HepG2 (cell line): Measurements from ENCODE around the gene PRMT7. TPM values are rescaled to one million over a fixed set of nuclear protein-coding genes. Genes with fewer than 3 reads are reported as not detected.
A peak's percentile ranks its signal among the peaks of the same experiment; 100 is the strongest.

Experiments
- JUND ChIP-seq: sonication (generic); formaldehyde crosslinking; IDR thresholded peaks from 2 replicates; pipeline ENCODE4 v1.8.0; 2022; ENCODE audit warnings: mild to moderate bottlenecking, missing genetic modification reagents
- MEIS2 ChIP-seq: sonication (generic); formaldehyde crosslinking; IDR thresholded peaks from 2 replicates; pipeline ENCODE4 v1.9.0; 2021; ENCODE audit warnings: mild to moderate bottlenecking, missing genetic modification reagents
- MTF1 ChIP-seq: sonication (generic); formaldehyde crosslinking; IDR thresholded peaks from 2 replicates; pipeline ENCODE4 v1.5.0; 2020; ENCODE audit warnings: missing genetic modification reagents
- PHF5A ChIP-seq: IDR thresholded peaks from one replicate; pipeline ENCODE4 v1.6.1; 2018; ENCODE audit warnings: low read depth, missing genetic modification reagents; ENCODE audit not compliant: unreplicated experiment
- RXRA ChIP-seq: sonication (generic); formaldehyde crosslinking; IDR thresholded peaks from 2 replicates; pipeline ENCODE4 v1.5.1; 2020; ENCODE audit warnings: missing genetic modification reagents
- SIN3A ChIP-seq: IDR thresholded peaks from 2 replicates; pipeline ENCODE4 v1.6.1; 2011; ENCODE audit warnings: low read depth, mild to moderate bottlenecking, control low read depth, low read length, borderline replicate concordance
- SMC3 ChIP-seq: IDR thresholded peaks from 2 replicates; pipeline ENCODE4 v1.6.1; 2011; ENCODE audit warnings: low read length, improper control_type of control experiment
- ZFP1 ChIP-seq: IDR thresholded peaks from 2 replicates; pipeline ENCODE4 v1.6.1; 2016
- ZNF282 ChIP-seq: fragments of 450-650 bp; IDR thresholded peaks from 2 replicates; pipeline ENCODE4 v1.6.1; 2018; ENCODE audit not compliant: partially characterized antibody
- ZNF501 ChIP-seq: sonication (generic); formaldehyde crosslinking; IDR thresholded peaks from 2 replicates; pipeline ENCODE4 v1.5.1; 2020; ENCODE audit warnings: mild to moderate bottlenecking, moderate library complexity, missing genetic modification reagents
- ZNF713 ChIP-seq: sonication (generic); formaldehyde crosslinking; IDR thresholded peaks from 2 replicates; pipeline ENCODE4 v1.4.0; 2020; ENCODE audit warnings: mild to moderate bottlenecking, missing genetic modification reagents
- ZNF792 ChIP-seq: IDR thresholded peaks from 2 replicates; pipeline ENCODE4 v1.6.1; 2016
- polyA plus RNA-seq, 8 experiments: library from polyadenylated mRNA; depleted of rRNA in 3 of 8; stranded (reverse) in 7 of 8; unstranded in 1 of 8; fragments of >200 nt; fragmentation: Illumina TruSeq in 4 of 8; extraction: Trizol in 4 of 8; gene quantifications; 2 replicates each; pipeline versions ENCODE4 v1.2.1 to v1.2.3, GENCODE V29; 2011 to 2016; ENCODE audit warnings: low read depth in 4 of 8, missing spikeins in 1 of 8, mixed read lengths in 1 of 8; ENCODE audit not compliant: insufficient read depth in 1 of 8
- total RNA-seq, 5 experiments: library from RNA; depleted of rRNA; stranded (reverse); fragments of >200 nt; fragmentation: Illumina TruSeq; extraction: Trizol; gene quantifications; 2 replicates each; pipeline ENCODE4 v1.2.3, GENCODE V29; 2016; ENCODE audit warnings: low read depth in 1 of 5
- TF ChIP-seq, protein P1 (sequence below): sonication (generic); formaldehyde crosslinking; IDR thresholded peaks from 2 replicates; pipeline ENCODE4 v1.5.1; 2020; ENCODE audit warnings: missing genetic modification reagents, mild to moderate bottlenecking, borderline replicate concordance
- TF ChIP-seq, protein P2 (sequence below): sonication (generic); formaldehyde crosslinking; IDR thresholded peaks from 2 replicates; pipeline ENCODE4 v1.5.0; 2020; ENCODE audit warnings: mild to moderate bottlenecking, low read depth, missing genetic modification reagents, borderline replicate concordance
- TF ChIP-seq, protein P3 (sequence below): sonication (generic); formaldehyde crosslinking; IDR thresholded peaks from 2 replicates; pipeline ENCODE4 v1.5.1; 2020; ENCODE audit warnings: mild to moderate bottlenecking, missing genetic modification reagents, moderate library complexity
- TF ChIP-seq, protein P4 (sequence below): sonication (generic); formaldehyde crosslinking; IDR thresholded peaks from 2 replicates; pipeline ENCODE4 v1.4.0; 2020; ENCODE audit warnings: mild to moderate bottlenecking, missing genetic modification reagents, borderline replicate concordance

Gene PRMT7
- total and polyA plus RNA-seq, 2 of the 13 experiments (the other 11 are each of a cell fraction or from before 2014, with no cell fraction given): 47.5 to 55.0 TPM

DNA sequence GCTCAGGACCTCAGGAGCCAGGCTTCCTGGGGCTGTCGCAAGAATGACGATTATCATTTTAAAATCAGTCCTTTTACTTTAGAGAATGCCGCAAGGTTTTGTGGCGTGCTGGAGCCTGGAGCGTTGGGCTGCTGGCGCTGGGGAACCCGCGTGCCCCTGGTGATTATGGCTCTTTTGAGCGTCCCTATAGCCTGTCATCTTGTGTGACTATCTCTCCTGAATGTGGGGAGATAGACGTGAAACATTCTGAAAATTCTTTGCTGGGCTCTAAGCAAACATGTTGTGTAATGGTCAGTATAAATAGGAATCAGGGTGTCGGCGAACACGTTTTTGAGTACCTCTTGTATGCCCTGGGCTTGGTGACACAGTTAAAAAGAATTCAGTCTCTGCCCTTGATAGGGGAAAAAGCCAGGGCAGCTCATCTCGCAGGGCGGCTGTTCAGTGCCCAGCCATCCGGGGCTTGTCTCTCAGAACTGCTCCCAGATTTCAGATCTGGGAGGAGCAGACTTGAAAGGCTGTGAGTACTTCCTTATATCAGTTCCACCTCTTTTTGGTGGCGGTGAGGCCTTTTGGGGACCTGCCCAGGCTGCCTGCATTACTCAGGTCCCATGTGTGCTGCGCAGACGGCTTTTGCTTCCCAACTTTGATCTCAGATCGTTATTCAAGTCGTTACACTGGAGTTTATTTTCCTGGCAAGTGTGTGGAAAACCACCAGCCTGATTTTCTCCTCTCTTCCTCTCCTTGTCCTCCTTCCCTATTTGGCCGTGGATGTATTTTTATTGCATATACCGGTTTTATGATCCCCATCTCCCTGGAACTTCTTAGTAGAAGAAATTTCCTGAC, 45.5 kb upstream of the PRMT7 start (continued):
- TF ChIP-seq SIN3A (peak; percentile 74), ZNF713 (CRISPR knock-in tag) (no peak), ZNF282 (no peak), PHF5A (no peak), ZNF501 (CRISPR knock-in tag) (peak; percentile 45; the same call in 1 of the 2 replicates), JUND (CRISPR knock-in tag) (peak; percentile 96), ZFP1 (CRISPR knock-in tag) (no peak; the same call in 1 of the 2 replicates), SMC3 (peak; percentile 21; the same call in 1 of the 2 replicates), RXRA (CRISPR knock-in tag) (peak; percentile 34), MEIS2 (CRISPR knock-in tag) (peak; percentile 68), ZNF792 (CRISPR knock-in tag) (peak; percentile 89; the same call in 1 of the 2 replicates), MTF1 (CRISPR knock-in tag) (0 out of 2 replicates have a peak, but pooled peaks have one; percentile 13)
- TF ChIP-seq, protein P1, sequence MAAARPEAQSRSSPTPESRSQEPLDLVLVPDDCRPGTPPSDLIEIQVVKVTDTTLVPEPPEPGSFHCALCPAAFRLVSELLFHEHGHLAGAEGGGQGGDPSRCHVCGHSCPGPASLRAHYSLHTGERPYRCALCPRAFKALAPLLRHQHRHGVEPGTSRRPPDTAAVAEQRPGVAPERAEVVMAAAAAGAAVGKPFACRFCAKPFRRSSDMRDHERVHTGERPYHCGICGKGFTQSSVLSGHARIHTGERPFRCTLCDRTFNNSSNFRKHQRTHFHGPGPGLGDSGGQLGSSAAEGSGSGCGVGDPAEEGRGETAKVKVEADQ (CRISPR knock-in tag): no peak; the same call in 1 of the 2 replicates
- TF ChIP-seq, protein P2, sequence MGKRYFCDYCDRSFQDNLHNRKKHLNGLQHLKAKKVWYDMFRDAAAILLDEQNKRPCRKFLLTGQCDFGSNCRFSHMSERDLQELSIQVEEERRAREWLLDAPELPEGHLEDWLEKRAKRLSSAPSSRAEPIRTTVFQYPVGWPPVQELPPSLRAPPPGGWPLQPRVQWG (CRISPR knock-in tag): 0 out of 2 replicates have a peak, but pooled peaks have one; percentile 31
- TF ChIP-seq, protein P3, sequence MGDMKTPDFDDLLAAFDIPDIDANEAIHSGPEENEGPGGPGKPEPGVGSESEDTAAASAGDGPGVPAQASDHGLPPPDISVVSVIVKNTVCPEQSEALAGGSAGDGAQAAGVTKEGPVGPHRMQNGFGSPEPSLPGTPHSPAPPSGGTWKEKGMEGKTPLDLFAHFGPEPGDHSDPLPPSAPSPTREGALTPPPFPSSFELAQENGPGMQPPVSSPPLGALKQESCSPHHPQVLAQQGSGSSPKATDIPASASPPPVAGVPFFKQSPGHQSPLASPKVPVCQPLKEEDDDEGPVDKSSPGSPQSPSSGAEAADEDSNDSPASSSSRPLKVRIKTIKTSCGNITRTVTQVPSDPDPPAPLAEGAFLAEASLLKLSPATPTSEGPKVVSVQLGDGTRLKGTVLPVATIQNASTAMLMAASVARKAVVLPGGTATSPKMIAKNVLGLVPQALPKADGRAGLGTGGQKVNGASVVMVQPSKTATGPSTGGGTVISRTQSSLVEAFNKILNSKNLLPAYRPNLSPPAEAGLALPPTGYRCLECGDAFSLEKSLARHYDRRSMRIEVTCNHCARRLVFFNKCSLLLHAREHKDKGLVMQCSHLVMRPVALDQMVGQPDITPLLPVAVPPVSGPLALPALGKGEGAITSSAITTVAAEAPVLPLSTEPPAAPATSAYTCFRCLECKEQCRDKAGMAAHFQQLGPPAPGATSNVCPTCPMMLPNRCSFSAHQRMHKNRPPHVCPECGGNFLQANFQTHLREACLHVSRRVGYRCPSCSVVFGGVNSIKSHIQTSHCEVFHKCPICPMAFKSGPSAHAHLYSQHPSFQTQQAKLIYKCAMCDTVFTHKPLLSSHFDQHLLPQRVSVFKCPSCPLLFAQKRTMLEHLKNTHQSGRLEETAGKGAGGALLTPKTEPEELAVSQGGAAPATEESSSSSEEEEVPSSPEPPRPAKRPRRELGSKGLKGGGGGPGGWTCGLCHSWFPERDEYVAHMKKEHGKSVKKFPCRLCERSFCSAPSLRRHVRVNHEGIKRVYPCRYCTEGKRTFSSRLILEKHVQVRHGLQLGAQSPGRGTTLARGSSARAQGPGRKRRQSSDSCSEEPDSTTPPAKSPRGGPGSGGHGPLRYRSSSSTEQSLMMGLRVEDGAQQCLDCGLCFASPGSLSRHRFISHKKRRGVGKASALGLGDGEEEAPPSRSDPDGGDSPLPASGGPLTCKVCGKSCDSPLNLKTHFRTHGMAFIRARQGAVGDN: peak; percentile 58
- TF ChIP-seq, protein P4, sequence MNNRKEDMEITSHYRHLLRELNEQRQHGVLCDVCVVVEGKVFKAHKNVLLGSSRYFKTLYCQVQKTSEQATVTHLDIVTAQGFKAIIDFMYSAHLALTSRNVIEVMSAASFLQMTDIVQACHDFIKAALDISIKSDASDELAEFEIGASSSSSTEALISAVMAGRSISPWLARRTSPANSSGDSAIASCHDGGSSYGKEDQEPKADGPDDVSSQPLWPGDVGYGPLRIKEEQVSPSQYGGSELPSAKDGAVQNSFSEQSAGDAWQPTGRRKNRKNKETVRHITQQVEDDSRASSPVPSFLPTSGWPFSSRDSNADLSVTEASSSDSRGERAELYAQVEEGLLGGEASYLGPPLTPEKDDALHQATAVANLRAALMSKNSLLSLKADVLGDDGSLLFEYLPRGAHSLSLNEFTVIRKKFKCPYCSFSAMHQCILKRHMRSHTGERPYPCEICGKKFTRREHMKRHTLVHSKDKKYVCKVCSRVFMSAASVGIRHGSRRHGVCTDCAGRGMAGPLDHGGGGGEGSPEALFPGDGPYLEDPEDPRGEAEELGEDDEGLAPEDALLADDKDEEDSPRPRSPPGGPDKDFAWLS (CRISPR knock-in tag): no peak
